Muscle of leg (tissue), 16 donors: Measurements from ENCODE around the gene LRP2. TPM values are rescaled to one million over a fixed set of nuclear protein-coding genes. Genes with fewer than 3 reads are reported as not detected.
"Not testable (repeated sequence)": the region's sequence is repeated elsewhere in the genome, so short reads cannot be mapped to it uniquely, and the experiment has no call there.

Source experiments
- DNase-seq: peaks from one replicate; pipeline ENCODE4 v3.0.0; 2013
- H3K27ac ChIP-seq: one replicate; pipeline ENCODE4 v1.5.1; 2013; ENCODE audit warnings: mild to moderate bottlenecking, low read length, control low read depth
- H3K27me3 ChIP-seq: one replicate; pipeline ENCODE4 v1.6.1; 2013; ENCODE audit warnings: low read length; ENCODE audit not compliant: control insufficient read depth, insufficient read depth
- H3K36me3 ChIP-seq: one replicate; pipeline ENCODE4 v1.6.1; 2013; ENCODE audit warnings: low read length; ENCODE audit not compliant: control insufficient read depth, insufficient read depth
- H3K4me1 ChIP-seq: one replicate; pipeline ENCODE4 v1.6.1; 2013; ENCODE audit warnings: low read length; ENCODE audit not compliant: control insufficient read depth, insufficient read depth
- H3K4me3 ChIP-seq: one replicate; pipeline ENCODE4 v1.5.1; 2013; ENCODE audit warnings: low read length, control low read depth
- H3K9me3 ChIP-seq: replicated peaks from 2 replicates; pipeline ENCODE4 v1.6.1; 2013; ENCODE audit warnings: low read depth, low read length; ENCODE audit not compliant: control insufficient read depth
- WGBS: methylation state at CpG from one replicate; pipeline ENCODE4 v1.1.5; 2013; ENCODE audit warnings: missing lambda C conversion rate; ENCODE audit not compliant: insufficient coverage; 5-methylcytosine and 5-hydroxymethylcytosine counted together
- long read RNA-seq, 11 donors: transcript quantifications; one replicate each; lab custom pipeline, GENCODE V29; 2026
- polyA plus RNA-seq, 8 donors: library from polyadenylated mRNA; unstranded; fragments of 120-200 nt; gene quantifications; one replicate each; pipeline versions ENCODE4 v1.2.1 to v1.2.3, GENCODE V29; 2013; ENCODE audit warnings: inconsistent platforms in 1 of 8, low replicate concordance in 1 of 8; ENCODE audit not compliant: insufficient read length in 8 of 8, insufficient read depth in 1 of 8
- total RNA-seq: library from RNA; stranded (reverse); fragments of 120-200 nt; gene quantifications from one replicate; pipeline ENCODE4 v1.2.4, GENCODE V29; 2013

The LRP2 gene
- total RNA-seq (0.13 TPM), polyA plus RNA-seq (under 1 TPM in 7 of 8 donors, not detected in 1; 0.05 to 0.40 (median 0.09) TPM)
- long read RNA-seq, donor 1, result 0 reads
- long read RNA-seq, donor 2, result 0 reads
- long read RNA-seq, donor 3, partial matches to known transcripts, result 2,576 of 2,700 reads
- long read RNA-seq, donor 3, other reads (novel, unspliced or antisense), result 124 of 2,700 reads
- long read RNA-seq, donor 4, result 0 reads
- long read RNA-seq, donor 5, result 0 reads
- long read RNA-seq, donor 6, result 0 reads
- long read RNA-seq, donor 7, result 0 reads
- long read RNA-seq, donor 8, result 0 reads
- long read RNA-seq, donor 9, result 0 reads
- long read RNA-seq, donor 10, result 0 reads
- long read RNA-seq, donor 11, result 0 reads

DNA sequence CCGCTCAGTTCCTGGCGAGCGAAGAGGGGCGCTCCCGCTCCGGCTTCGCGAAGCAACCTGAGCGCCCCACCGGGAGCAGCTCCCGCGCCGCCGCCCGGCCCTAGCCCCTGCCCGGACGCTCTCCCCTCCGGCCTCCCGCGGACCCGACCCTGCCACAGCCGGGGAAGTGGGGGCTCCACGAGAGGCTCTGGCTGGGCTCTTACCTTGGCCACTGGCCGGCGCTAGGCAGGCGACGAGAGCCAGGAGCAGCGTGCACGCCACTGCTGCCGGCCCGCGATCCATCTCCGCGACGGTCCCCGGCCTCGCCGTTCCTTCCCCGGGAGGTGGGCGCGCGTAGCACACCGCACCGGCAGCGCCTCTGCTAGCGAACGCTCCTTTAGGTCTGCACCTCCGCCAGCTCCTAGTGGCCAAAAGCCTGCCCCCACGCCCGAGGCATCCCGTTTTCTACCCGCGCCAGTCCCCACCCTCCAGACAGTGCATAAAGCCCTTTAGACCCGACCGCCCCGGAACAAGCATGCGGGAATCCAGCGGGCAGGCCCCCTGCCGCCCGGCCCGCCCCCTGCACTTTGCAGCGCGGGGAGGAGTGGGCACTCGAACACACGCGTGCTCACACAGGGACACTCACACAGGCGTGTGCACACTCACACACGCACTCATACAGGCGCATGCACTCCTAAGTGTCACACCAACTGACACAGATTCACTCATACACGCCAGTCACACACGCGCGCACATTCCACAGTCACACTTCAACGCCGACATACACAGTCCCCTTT is at the start of gene LRP2:
LRP2 (minus strand) TSS at position 417 of the 776 bp plus-strand sequence; CDS start at position 282, 135 bp downstream.
- H3K4me3 ChIP-seq, result peak within 1 kb of the TSS; percentile 48
- H3K27ac ChIP-seq, result no peak within 1 kb of the TSS
- peaks cover 33% of the 10 kb centered on the region for H3K4me1 ChIP-seq
- DNase-seq, result peak; percentile 6
- under 1% methylated on average over 75 of the region's 75 CpGs for WGBS
- peaks cover 51% of the 10 kb centered on the region for H3K27me3 ChIP-seq
- H3K9me3 ChIP-seq, result no peaks in the 10 kb centered on the region
- H3K36me3 ChIP-seq, result no peaks in the 10 kb centered on the region

DNA sequence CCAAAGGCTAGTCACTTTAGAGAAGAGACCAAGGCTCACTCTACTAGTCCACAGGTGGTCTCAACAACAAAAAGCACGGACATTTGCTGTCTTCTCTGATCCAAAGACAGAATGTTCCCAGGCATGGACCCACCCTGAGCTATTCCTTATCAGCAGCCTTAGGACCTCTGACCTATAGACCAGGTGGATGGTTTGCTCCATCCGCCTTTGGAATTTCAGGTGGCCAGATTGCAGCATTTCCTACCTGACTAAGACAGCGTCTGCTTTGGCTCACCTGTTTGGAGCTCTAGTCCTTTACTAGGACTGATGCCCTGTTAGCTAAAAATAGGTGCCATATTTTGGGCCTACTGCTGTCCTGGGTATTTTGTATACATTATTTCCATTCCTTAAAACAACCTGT is 44.6 kb upstream of the LRP2 start:
- Histone ChIP-seq H3K4me1 (no peaks in the 10 kb centered on the region), H3K27ac (no peak overlapping the region), H3K36me3 (no peaks in the 10 kb centered on the region), H3K9me3 (no peaks in the 10 kb centered on the region), H3K27me3 (no peaks in the 10 kb centered on the region), H3K4me3 (no peak overlapping the region)
- WGBS, result 81% methylated on average over 2 of the region's 3 CpGs
- DNase-seq, result no peak

DNA sequence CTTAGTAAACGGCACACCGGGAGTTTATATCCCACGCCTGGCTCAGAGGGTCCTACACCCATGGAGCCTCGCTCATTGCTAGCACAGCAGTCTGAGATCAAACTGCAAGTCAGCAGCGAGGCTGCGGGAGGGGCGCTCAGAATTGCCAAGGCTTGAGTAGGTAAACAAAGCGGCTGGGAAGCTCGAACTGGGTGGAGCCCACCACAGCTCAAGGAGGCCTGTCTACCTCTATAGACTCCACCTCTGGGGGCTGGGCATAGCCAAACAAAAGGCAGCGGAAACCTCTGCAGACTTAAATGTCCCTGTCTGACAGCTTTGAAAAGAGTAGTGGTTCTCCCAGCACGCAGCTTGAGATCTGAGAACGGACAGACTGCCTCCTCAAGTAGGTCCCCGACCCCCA is 37.2 kb upstream of the LRP2 start:
- H3K27ac ChIP-seq, H3K36me3 ChIP-seq, DNase-seq, H3K9me3 ChIP-seq, H3K27me3 ChIP-seq, H3K4me1 ChIP-seq, H3K4me3 ChIP-seq: not testable (repeated sequence)
- 98% methylated on average over 6 of the region's 13 CpGs for WGBS

DNA sequence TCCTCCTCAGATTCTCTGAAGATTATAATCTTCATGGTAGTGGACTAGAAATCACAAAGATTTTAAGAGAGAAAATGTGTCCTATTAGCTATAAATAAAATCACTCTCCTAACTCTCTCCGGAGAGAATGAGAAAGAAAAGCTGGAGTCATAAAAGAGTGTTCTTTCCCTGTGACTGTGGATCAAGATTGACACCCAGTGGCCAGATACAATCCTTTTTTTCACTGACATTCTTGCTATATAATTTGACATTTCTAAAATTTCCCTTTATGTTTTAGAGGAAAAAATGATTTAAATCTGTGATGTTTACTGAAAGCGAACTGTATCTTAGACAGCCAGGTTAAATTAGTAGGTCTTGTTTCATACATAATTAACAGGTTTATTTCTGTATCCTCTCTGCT is 35.4 kb upstream of the LRP2 start:
- H3K36me3 ChIP-seq, result no peaks in the 10 kb centered on the region
- no peaks in the 10 kb centered on the region for H3K27me3 ChIP-seq
- no CpG with 5 or more reads among the region's 2 CpGs for WGBS
- H3K4me3 ChIP-seq, result no peak overlapping the region
- H3K4me1 ChIP-seq, result no peaks in the 10 kb centered on the region
- peak; percentile 8 for DNase-seq
- no peak overlapping the region for H3K27ac ChIP-seq
- H3K9me3 ChIP-seq, result no peaks in the 10 kb centered on the region

DNA sequence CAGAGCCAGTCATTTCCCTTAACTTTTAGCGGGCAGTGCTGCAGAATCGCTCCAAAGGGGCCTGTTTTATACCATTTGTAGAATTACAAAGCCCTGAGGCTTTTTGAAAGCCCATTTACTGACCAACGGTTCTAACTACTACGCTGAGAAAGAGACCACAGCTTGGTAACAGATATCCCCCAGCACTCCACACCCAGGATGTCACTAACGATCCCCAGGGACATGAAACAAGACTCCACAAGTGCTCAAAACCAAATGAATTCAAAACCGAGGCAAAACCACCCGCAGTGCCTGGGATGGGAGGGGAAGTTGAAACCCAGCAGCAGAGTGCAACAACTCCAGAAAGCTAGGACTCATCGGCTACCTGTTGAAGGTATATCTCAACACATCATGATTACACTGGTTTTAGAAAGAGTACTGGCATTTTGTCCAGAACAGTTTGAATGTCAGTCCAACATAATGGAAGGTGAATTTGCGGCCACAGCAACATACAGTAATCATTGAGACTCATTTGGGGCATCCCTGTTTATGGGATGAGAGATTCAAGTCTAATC is 33.6 kb upstream of the LRP2 start:
- 50% methylated on average over 6 of the region's 9 CpGs for WGBS
- Histone ChIP-seq H3K9me3 (no peaks in the 10 kb centered on the region), H3K4me1 (no peaks in the 10 kb centered on the region), H3K27me3 (no peaks in the 10 kb centered on the region), H3K27ac (no peak overlapping the region), H3K4me3 (no peak overlapping the region), H3K36me3 (no peaks in the 10 kb centered on the region)
- DNase-seq, result no peak

DNA sequence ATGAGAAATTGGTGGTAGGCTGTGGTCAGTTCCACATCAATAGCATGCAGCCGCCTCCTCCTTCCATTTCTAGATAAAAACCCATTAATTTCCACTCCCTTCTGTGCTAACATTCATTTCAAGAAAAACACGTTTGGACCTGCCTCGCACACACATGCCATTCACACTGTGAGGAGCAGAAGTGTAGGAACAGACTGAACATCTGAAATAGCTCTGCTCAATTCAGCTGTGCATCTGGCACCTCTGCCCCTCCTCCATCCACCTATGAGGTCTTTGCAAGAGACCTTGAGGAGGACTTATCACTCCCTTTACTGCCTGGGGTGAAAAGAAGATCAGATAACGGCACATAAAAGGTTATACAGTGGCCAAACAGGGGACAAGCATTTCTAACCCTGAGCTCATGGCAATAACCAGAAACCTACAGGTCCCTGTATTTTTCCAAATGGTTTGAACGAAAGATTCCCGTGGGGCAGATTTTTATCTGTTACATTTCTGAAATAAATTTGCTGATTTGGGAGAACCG is 30.8 kb upstream of the LRP2 start:
- Histone ChIP-seq H3K27me3 (no peaks in the 10 kb centered on the region), H3K4me1 (no peaks in the 10 kb centered on the region), H3K27ac (no peak overlapping the region), H3K36me3 (no peaks in the 10 kb centered on the region), H3K9me3 (no peaks in the 10 kb centered on the region), H3K4me3 (no peak overlapping the region)
- 20% methylated on average over 1 of the region's 7 CpGs for WGBS
- DNase-seq, result no peak

DNA sequence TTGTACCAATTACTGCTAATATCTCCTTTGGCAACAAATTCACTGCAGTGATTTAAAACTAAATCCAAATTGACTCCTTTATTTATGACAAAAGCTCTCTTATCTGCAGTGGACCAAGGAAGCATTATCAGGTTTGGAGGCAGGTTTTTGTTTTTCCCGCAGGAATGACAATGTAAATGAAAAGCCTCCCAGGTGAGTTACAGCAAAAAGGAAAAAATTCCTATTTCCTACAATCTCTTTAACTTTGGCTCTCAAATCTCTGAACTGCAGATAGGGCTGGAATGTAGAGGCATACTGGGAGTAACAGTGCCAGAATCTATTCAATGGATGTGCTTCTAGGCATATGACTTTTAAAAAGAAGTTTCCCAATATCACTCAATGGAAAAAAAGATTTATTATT is 28.9 kb upstream of the LRP2 start:
- no peak for DNase-seq
- no peak overlapping the region for H3K4me3 ChIP-seq
- no peaks in the 10 kb centered on the region for H3K36me3 ChIP-seq
- no peak overlapping the region for H3K27ac ChIP-seq
- no peaks in the 10 kb centered on the region for H3K4me1 ChIP-seq
- no CpG with 5 or more reads among the region's 1 CpG for WGBS
- H3K9me3 ChIP-seq, result no peaks in the 10 kb centered on the region
- H3K27me3 ChIP-seq, result no peaks in the 10 kb centered on the region

DNA sequence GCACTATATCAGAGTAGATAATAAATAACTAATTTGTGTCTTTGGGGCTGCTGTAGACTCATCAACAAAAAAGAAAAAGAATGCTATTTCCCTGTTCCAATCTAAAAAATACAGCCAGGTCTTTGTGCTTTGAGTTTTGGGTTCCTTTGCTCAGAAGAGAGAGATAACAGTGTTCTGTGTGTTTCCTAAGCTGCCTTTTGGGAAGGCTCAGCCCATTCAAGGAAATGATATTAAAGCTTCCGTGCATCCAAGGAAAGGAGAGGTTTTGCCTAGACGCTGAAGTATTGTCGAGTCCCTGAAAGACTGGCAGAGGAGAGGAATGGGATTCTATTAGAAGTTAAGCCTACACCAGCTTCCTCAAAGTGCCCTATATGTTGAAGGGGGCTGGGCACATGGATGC is 25.8 kb upstream of the LRP2 start:
- DNase-seq, result no peak
- no peak overlapping the region for H3K27ac ChIP-seq
- no peaks in the 10 kb centered on the region for H3K36me3 ChIP-seq
- 74% methylated on average over 3 of the region's 3 CpGs for WGBS
- H3K4me1 ChIP-seq, result no peaks in the 10 kb centered on the region
- H3K4me3 ChIP-seq, result no peak overlapping the region
- H3K27me3 ChIP-seq, result no peaks in the 10 kb centered on the region
- H3K9me3 ChIP-seq, result no peaks in the 10 kb centered on the region

DNA sequence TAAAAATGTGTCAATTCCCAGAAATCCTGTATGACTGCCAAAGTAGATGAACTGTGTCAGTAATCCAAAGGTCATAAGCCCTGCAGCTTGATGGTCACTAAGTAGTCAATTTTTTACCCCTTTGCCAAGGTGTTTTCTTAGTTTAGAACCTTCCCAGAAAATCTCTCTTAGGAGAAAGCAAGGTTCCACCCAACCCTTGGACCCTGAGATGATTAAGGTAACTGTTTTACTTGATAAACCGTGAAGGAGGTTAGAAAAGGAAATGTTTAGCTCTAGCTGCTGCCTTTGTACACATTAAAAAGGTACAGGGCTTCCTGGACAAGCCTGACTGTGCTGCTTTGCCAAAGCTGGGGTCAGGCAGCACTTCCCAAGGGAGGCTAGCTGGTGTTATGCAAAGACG is 24.4 kb upstream of the LRP2 start:
- DNase-seq, result no peak
- Histone ChIP-seq H3K9me3 (no peaks in the 10 kb centered on the region), H3K27me3 (no peaks in the 10 kb centered on the region), H3K4me3 (no peak overlapping the region), H3K4me1 (no peaks in the 10 kb centered on the region), H3K36me3 (no peaks in the 10 kb centered on the region), H3K27ac (no peak overlapping the region)
- WGBS, result 38% methylated on average over 1 of the region's 2 CpGs

DNA sequence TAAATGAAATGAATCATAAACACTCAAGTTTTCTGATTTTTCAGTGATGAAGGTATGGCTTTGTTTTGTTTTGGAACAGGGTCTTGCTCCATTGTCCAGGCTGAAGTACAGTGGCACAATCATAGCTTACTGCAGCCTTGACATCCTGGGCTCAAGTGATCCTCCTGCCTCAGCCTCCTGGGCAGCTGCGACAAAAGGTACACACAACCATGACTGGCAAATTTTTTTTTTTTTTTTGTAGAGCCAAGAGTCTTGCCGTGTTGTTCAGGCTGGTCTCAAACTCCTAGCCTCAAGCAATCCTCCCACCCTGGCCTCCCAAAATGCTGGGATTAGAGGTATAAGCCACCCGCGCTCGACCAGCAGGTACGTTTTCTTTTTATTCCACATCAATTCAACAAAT is 22.5 kb upstream of the LRP2 start:
- Histone ChIP-seq H3K27ac (no peak overlapping the region), H3K9me3 (no peaks in the 10 kb centered on the region), H3K36me3 (no peaks in the 10 kb centered on the region), H3K4me1 (no peaks in the 10 kb centered on the region), H3K4me3 (no peak overlapping the region), H3K27me3 (no peaks in the 10 kb centered on the region)
- DNase-seq, result no peak
- WGBS, result no CpG with 5 or more reads among the region's 6 CpGs
